ENCODE results near the gene CALN1.

DNA sequence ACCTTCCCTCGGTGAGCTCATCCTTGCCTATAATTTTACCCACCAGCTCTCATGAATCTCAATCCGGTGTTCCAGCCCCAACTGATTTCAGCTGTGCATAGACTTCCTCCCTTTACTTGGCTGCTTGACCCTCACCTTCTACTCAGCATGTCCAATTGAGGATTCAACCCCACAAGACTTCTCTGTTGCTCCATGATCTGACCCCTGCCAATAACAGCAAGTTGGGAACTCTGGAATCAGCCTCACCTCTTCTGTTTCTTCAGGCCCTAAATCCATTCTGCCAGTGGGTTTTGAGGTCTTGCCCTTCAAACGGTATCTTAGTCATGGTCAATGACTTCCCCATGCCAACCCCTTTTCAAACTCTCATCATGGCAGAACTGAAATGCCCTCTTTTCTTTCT lies 390.4 kb downstream of the CALN1 start:
- TF ChIP-seq, protein P1, sequence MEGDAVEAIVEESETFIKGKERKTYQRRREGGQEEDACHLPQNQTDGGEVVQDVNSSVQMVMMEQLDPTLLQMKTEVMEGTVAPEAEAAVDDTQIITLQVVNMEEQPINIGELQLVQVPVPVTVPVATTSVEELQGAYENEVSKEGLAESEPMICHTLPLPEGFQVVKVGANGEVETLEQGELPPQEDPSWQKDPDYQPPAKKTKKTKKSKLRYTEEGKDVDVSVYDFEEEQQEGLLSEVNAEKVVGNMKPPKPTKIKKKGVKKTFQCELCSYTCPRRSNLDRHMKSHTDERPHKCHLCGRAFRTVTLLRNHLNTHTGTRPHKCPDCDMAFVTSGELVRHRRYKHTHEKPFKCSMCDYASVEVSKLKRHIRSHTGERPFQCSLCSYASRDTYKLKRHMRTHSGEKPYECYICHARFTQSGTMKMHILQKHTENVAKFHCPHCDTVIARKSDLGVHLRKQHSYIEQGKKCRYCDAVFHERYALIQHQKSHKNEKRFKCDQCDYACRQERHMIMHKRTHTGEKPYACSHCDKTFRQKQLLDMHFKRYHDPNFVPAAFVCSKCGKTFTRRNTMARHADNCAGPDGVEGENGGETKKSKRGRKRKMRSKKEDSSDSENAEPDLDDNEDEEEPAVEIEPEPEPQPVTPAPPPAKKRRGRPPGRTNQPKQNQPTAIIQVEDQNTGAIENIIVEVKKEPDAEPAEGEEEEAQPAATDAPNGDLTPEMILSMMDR (IDR thresholded peaks at IDR 0.05): no peak
- no peak for TF ChIP-seq EP300 (IDR thresholded peaks at IDR 0.05)
- no peak for TF ChIP-seq POLR2A (IDR thresholded peaks at IDR 0.05)
